GM21390 (cell line): ENCODE data around the gene C2CD2.

Experiments
- ATAC-seq: cut with Tn5 transposase; IDR thresholded peaks from one replicate; pipeline ENCODE4 v1.9.1; 2021; ENCODE audit not compliant: unreplicated experiment

C2CD2 gene

GRCh38 chr21:41914965-41915364 is 38.9 kb downstream of the C2CD2 start:
- no peak for ATAC-seq

DNA sequence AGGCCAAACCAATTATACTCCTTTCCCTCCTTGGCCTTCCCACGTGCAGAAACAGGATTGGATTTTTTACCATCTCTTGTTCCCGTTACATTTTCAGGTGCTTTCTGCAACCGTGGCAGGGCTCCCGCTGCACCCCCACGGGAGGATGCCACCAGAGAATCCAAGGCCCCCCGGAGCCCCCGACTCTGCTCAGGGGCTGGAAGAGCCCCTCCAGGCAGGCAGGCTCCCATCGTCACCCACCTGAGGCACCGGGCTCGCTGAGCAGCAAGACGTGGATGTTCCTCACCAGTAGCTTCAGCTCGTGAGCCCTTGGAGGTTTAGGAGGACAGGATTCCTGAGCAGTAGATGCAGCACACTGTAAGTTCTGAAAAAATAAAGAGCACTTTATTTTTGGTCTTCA is 39.5 kb downstream of the C2CD2 start:
- no peak for ATAC-seq

DNA sequence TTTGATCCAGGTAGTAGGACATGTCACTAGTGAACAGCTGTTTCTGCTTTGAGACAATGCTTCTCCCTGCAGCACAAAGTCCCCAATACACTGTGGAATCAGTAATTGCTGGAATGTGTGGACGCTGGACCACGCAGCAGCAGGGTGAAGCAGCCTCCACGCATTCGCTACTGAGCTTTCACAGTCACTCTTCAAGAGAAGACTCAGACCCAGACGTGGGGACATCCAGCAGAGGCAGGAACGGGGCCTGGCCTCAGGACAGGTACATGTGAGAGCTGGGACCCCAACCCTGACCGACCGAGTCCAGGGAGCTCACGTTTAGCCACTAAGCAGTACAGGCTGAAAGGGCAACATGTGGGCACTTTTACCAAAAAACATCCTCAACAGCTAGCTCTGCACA is 40.6 kb downstream of the C2CD2 start:
- no peak for ATAC-seq

GRCh38 chr21:41908829-41909228 is 45.0 kb downstream of the C2CD2 start:
- no peak for ATAC-seq

GRCh38 chr21:41907496-41908258 is 46.1 kb downstream of the C2CD2 start:
- ATAC-seq: no peak

- no peak for ATAC-seq
Observed at GRCh38 chr21:41906770-41907169, 47.0 kb downstream of the C2CD2 start.

GRCh38 chr21:41903559-41904351 is 50.1 kb downstream of the C2CD2 start:
- no peak for ATAC-seq

DNA sequence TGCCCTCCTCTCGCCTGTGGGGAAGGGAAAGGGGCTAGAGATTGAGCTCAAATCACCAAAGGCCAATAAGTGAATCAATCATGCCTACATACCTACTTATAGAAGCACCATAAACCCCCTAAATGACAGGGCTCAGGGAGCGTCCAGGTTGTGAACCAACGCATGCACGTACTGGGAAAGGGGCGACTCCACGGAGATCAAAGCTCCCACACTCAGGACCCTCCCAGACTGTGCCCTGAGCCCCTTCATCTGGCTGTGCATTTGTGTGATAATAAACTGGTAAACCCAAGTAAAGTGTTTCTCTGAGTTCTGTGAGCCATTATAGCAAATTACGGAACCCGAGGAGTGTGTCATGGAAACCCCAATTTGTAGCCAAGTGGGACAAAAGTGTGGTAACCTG is 50.9 kb downstream of the C2CD2 start:
- ATAC-seq: no peak

GRCh38 chr21:41901782-41902181 is 52.0 kb downstream of the C2CD2 start:
- no peak for ATAC-seq

DNA sequence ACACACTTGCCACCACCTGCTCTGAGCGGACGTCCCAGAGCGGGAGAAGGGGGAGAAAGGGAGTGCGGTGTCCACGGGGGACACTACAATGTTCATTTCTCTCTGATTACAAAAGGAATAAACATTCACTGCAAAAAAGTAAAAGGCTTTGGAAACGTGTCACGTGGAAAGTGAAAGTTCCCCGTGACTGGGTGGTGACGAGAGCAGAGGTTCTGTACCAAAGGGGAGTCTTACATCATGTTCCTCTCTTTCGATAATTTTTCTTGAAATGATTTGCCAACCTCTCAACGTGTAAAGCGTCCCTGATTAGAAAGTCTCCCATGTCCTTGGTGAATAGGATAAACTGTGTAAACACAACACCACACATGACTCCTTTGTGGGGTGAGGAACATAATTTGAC is 52.7 kb downstream of the C2CD2 start:
- no peak for ATAC-seq

DNA sequence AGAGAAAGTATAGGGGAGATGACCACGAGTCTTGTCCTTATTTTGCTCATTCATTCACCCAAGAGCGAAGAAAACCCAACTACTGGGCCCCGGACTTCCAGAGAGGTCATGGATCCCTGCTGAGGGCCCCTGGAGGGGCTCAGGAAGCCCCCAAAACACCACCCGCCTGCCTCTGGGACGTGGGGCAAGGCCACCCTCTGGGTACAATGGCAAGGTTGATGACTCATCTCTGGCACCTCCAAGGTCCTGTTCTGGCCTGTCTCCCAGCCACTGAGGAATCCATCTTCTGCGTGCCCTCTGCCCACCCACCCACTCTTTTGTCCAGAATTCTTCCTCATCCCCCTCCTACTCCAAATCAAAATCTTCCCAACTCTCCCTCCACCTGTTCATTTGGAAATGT is 53.4 kb downstream of the C2CD2 start:
- ATAC-seq: no peak

GRCh38 chr21:41899426-41900202 is 54.2 kb downstream of the C2CD2 start:
- ATAC-seq: no peak

DNA sequence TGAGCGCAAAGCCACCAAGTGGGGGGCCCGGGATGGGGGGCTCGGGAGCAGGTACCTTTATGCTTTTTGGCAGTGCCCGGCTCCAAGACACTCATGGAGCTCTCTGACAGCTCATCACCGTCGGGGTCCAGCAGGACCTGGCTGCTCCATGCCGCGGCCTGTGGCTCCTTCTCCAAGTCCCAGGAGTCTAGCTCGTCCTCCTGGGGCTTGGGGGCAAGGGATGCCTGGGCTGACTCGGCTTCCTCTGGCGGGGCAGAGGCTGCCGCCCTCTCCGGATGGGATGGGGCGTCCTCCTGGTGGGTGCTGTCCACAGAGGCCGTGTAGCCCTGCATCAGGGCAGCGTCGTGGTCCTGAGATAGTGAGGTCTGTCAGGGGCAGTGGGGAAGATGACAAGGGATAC is 54.8 kb downstream of the C2CD2 start:
- ATAC-seq: no peak

DNA sequence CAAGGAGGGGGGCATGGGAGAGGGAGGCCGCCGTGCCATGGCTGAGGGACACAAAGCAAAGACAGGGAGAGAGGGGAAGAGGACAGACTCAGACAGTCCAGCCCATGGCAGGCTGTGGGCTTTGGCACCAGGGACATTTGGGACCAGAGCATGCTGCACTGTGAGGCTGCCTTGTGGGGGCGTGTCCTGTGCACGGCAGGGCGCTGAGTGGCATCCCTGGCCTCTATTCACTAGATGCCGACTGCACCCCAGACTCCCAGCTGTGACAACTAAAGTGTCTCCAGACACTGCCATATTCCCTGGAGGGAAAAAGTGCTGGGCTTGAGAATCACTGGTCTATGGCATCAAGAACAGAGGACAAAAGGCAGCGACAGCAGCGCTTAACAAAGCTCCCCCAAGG is 56.1 kb downstream of the C2CD2 start:
- no peak for ATAC-seq

DNA sequence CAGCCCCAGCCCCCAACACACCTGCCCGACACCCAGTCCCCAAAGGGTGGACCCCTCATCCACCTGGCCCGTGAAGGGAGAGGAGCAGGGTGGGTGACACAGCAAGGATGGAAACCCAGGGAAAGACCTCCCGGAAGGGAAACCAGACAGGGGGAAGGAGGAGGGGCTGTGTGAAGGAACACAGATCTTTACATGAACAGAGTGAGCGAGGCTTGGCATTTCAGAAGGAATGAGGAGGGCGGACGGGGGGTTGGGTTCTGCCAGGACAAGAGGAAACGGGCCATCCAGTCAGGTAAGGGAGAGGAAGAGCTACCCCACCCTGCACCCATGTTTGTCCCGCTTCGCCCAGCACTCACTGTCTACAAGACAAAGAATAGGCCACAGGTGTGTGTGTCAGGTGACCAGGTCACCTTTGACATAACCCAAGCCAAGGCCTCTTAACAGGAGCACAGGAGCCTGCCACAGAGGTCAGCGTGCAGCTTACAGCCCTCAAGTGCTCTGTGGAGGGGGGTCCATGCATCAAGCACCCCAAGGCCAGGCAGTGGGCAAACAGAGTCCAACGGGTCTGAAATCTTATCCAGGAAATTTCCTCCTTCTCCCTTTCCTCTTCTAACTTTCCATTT is 56.7 kb downstream of the C2CD2 start:
- no peak for ATAC-seq

DNA sequence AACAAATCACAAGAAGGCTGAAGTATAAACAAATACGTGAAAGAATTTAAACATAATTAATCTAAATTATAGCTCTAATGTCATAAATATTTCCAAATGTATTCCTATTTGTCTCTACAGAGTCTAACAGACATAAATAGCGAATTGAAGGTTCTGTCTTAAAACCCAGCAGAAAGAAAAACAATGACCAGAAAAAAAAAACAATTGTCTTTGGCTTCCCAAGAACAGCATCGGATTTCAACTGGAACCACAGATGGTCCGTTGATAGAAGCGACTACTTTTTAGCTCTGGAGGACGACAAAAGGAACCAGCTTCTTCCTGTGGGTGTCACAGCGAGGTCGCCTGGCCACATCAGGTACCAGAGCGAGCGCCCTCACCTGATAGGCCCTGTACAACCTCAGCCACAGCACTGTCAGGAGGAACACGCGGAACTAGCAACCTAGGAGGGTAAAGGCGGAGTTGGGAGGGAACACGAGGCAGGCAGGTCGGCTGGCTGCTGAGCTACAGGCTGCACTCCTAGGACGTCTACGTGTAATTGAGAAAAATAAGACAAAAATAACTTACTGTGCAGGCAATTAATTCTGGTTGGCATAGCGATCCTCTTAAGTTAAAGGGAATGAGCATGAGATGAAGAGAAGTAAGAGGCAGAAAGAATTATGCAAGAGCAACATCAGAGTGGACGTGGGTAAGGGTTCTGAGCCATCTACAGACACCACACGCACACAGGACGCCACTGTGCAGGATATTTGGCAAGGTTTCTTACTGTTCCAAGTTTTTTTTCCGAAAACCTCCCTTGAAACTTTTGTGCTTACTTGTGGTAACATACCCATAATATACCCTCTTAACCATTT is 58.0 kb downstream of the C2CD2 start:
- ATAC-seq: no peak

- ATAC-seq: no peak
Observed at GRCh38 chr21:41894922-41895557, 58.8 kb downstream of the C2CD2 start.

- ATAC-seq: no peak
Observed at GRCh38 chr21:41894511-41894910, 59.3 kb downstream of the C2CD2 start.

GRCh38 chr21:41892726-41893125 is 61.1 kb downstream of the C2CD2 start:
- no peak for ATAC-seq

GRCh38 chr21:41891132-41891531 is 62.7 kb downstream of the C2CD2 start:
- ATAC-seq: no peak
